IMR-90 (cell line): Measurements from ENCODE around the gene ADGRB3. TPM values are rescaled to one million over a fixed set of nuclear protein-coding genes. Genes with fewer than 3 reads are reported as not detected.

Experiments used
- ATAC-seq: fragments of 200-7000 bp; cut with Tn5 transposase; 2 replicates; pipeline ENCODE4 v1.9.1; 2020; ENCODE audit warnings: low read depth, mild to moderate bottlenecking, moderate library complexity
- BruUV-seq: library from RNA; stranded (reverse); fragments of 400-500 nt; replicated peaks from 2 replicates; lab custom pipeline; 2021; lab: Mats Ljungman, UMichigan
- CTCF ChIA-PET: fragments of 300-600 bp; formaldehyde crosslinking; extraction: SDS; loops from one replicate; lab custom pipeline; 2021; ENCODE audit warnings: antibody characterized with exemption; lab: Yijun Ruan, JAX
- POLR2A ChIA-PET: fragments of 300-600 bp; sonication (Branson Sonifier 250); formaldehyde crosslinking; loops from one replicate; lab custom pipeline; 2022; ENCODE audit warnings: antibody characterized with exemption; ENCODE audit not compliant: unreplicated experiment; lab: Charles Lee
- DNase-seq: peaks from one replicate; pipeline ENCODE4 v3.0.0; 2013
- H2AFZ ChIP-seq: replicated peaks from 2 replicates; pipeline ENCODE3; 2013; ENCODE audit warnings: low read length, mild to moderate bottlenecking; ENCODE audit not compliant: poor library complexity
- H2AK5ac ChIP-seq: 2 replicates; pipeline ENCODE4 v1.6.1; 2013; ENCODE audit warnings: low read depth, low read length, inconsistent platforms
- H2AK9ac ChIP-seq: replicated peaks from 2 replicates; pipeline ENCODE3; 2013; ENCODE audit warnings: mild to moderate bottlenecking, low read depth, low read length, moderate library complexity; ENCODE audit not compliant: poor library complexity
- H2BK120ac ChIP-seq: 2 replicates; pipeline ENCODE4 v1.6.1; 2013; ENCODE audit warnings: low read depth, low read length, inconsistent platforms
- H2BK15ac ChIP-seq: 3 replicates; pipeline ENCODE4 v1.6.1; 2013; ENCODE audit warnings: low read depth, low read length, inconsistent platforms
- H2BK20ac ChIP-seq: 2 replicates; pipeline ENCODE4 v1.6.1; 2013; ENCODE audit warnings: low read depth, mild to moderate bottlenecking, inconsistent platforms, low read length, moderate library complexity
- H2BK5ac ChIP-seq: 2 replicates; pipeline ENCODE4 v1.6.1; 2013; ENCODE audit warnings: mild to moderate bottlenecking, low read depth, low read length, inconsistent platforms; ENCODE audit not compliant: poor library complexity, severe bottlenecking
- H3K14ac ChIP-seq: replicated peaks from 2 replicates; pipeline ENCODE4 v1.6.1; 2013; ENCODE audit warnings: low read depth, low read length, inconsistent platforms
- H3K18ac ChIP-seq: 2 replicates; pipeline ENCODE4 v1.6.1; 2013; ENCODE audit warnings: low read depth, low read length, control low read depth
- H3K23ac ChIP-seq: 2 replicates; pipeline ENCODE4 v1.6.1; 2013; ENCODE audit warnings: low read depth, low read length, inconsistent platforms
- H3K27ac ChIP-seq: 2 replicates; pipeline ENCODE4 v1.5.1; 2013; ENCODE audit warnings: mild to moderate bottlenecking, control low read depth, low read length; ENCODE audit not compliant: insufficient read depth
- H3K27me3 ChIP-seq: 2 replicates; pipeline ENCODE4 v1.6.1; 2013; ENCODE audit warnings: low read length; ENCODE audit not compliant: control insufficient read depth, insufficient read depth
- H3K36me3 ChIP-seq: 2 replicates; pipeline ENCODE4 v1.6.1; 2013; ENCODE audit warnings: low read length, mixed read lengths; ENCODE audit not compliant: control insufficient read depth, insufficient read depth
- H3K4ac ChIP-seq: 2 replicates; pipeline ENCODE4 v1.6.1; 2013; ENCODE audit warnings: low read depth, low read length, inconsistent platforms
- H3K4me1 ChIP-seq: 2 replicates; pipeline ENCODE4 v1.6.1; 2013; ENCODE audit warnings: low read length, mixed read lengths; ENCODE audit not compliant: control insufficient read depth, insufficient read depth
- H3K4me2 ChIP-seq: 2 replicates; pipeline ENCODE4 v1.6.1; 2013; ENCODE audit warnings: low read depth, mild to moderate bottlenecking, control low read depth, low read length, moderate library complexity
- H3K4me3 ChIP-seq: 2 replicates; pipeline ENCODE4 v1.5.1; 2013; ENCODE audit warnings: low read depth, mild to moderate bottlenecking, control low read depth, low read length, moderate library complexity; ENCODE audit not compliant: insufficient read depth
- H3K56ac ChIP-seq: 2 replicates; pipeline ENCODE4 v1.6.1; 2013; ENCODE audit warnings: low read length, inconsistent platforms; ENCODE audit not compliant: insufficient read depth; ENCODE audit errors: extremely low read depth
- H3K79me1 ChIP-seq, 2 experiments: 2 replicates each; pipeline ENCODE4 v1.6.1; 2013; ENCODE audit warnings: low read length in 2 of 2, inconsistent platforms in 1 of 2, low read depth in 1 of 2
- H3K9ac ChIP-seq: 2 replicates; pipeline ENCODE4 v1.6.1; 2013; ENCODE audit warnings: low read depth, low read length, control low read depth
- H3K9me1 ChIP-seq: 2 replicates; pipeline ENCODE4 v1.6.1; 2013; ENCODE audit warnings: low read length, inconsistent platforms; ENCODE audit not compliant: insufficient read depth
- H3K9me3 ChIP-seq: 2 replicates; pipeline ENCODE4 v1.6.1; 2013; ENCODE audit warnings: low read length; ENCODE audit not compliant: control insufficient read depth, insufficient read depth
- H4K20me1 ChIP-seq: 2 replicates; pipeline ENCODE4 v1.6.1; 2013; ENCODE audit warnings: low read length, inconsistent platforms; ENCODE audit not compliant: insufficient read depth
- H4K5ac ChIP-seq: 2 replicates; pipeline ENCODE4 v1.6.1; 2013; ENCODE audit warnings: mild to moderate bottlenecking, low read depth, low read length, control low read depth
- H4K8ac ChIP-seq, 2 experiments: 2 replicates each; pipeline ENCODE4 v1.6.1; 2013; ENCODE audit warnings: low read depth in 2 of 2, low read length in 2 of 2, control low read depth in 1 of 2, inconsistent platforms in 1 of 2
- H4K91ac ChIP-seq: 2 replicates; pipeline ENCODE4 v1.6.1; 2013; ENCODE audit warnings: low read depth, low read length, inconsistent platforms; ENCODE audit not compliant: insufficient read depth
- BHLHE40 ChIP-seq: fragments of 150-350 bp; IDR thresholded peaks from 2 replicates; pipeline ENCODE4 v1.6.1; 2016; ENCODE audit warnings: mild to moderate bottlenecking, low read depth, low read length
- CEBPB ChIP-seq: IDR thresholded peaks from 2 replicates; pipeline ENCODE4 v1.6.1; 2012; ENCODE audit warnings: low read depth, low read length, improper control_type of control experiment
- CHD1 ChIP-seq: IDR thresholded peaks from 2 replicates; pipeline ENCODE4 v1.6.1; 2012; ENCODE audit warnings: low read depth, low read length, improper control_type of control experiment
- CTCF ChIP-seq: conservative IDR thresholded peaks from 2 replicates; pipeline ENCODE4 v1.5.1; 2012; ENCODE audit warnings: mild to moderate bottlenecking, low read depth, low read length, improper control_type of control experiment
- ELK1 ChIP-seq: fragments of 150-350 bp; IDR thresholded peaks from 2 replicates; pipeline ENCODE4 v1.6.1; 2016; ENCODE audit warnings: low read depth, mild to moderate bottlenecking, low read length, moderate library complexity, borderline replicate concordance
- FOS ChIP-seq: fragments of 150-350 bp; IDR thresholded peaks from 2 replicates; pipeline ENCODE4 v1.6.1; 2016; ENCODE audit warnings: low read depth, low read length
- MAFK ChIP-seq: IDR thresholded peaks from 2 replicates; pipeline ENCODE4 v1.6.1; 2012; ENCODE audit warnings: low read depth, low read length, improper control_type of control experiment
- MAZ ChIP-seq: IDR thresholded peaks from 2 replicates; pipeline ENCODE4 v1.6.1; 2012; ENCODE audit warnings: low read depth, mild to moderate bottlenecking, low read length, improper control_type of control experiment, moderate library complexity, borderline replicate concordance
- MXI1 ChIP-seq: IDR thresholded peaks from 2 replicates; pipeline ENCODE4 v1.6.1; 2012; ENCODE audit warnings: low read depth, mild to moderate bottlenecking, low read length, moderate library complexity, borderline replicate concordance
- NFE2L2 ChIP-seq: fragments of 150-350 bp; IDR thresholded peaks from 2 replicates; pipeline ENCODE4 v1.6.1; 2016; ENCODE audit warnings: low read depth, mild to moderate bottlenecking, low read length
- POLR2A ChIP-seq: IDR thresholded peaks from 2 replicates; pipeline ENCODE4 v1.6.1; 2012; ENCODE audit warnings: mild to moderate bottlenecking, low read depth, low read length
- RAD21 ChIP-seq: IDR thresholded peaks from 2 replicates; pipeline ENCODE4 v1.6.1; 2012; ENCODE audit warnings: low read length, improper control_type of control experiment
- RFX5 ChIP-seq: IDR thresholded peaks from 2 replicates; pipeline ENCODE4 v1.8.0; 2012; ENCODE audit warnings: low read depth, mild to moderate bottlenecking, low read length, moderate library complexity
- SMC3 ChIP-seq: fragments of 150-350 bp; IDR thresholded peaks from 2 replicates; pipeline ENCODE4 v1.6.1; 2016; ENCODE audit warnings: low read depth, mild to moderate bottlenecking, antibody characterized with exemption, low read length, moderate library complexity
- WGBS, 2 experiments: methylation state at CpG; one replicate each; pipeline versions ENCODE4 v1.1.5 to v1.1.7; 2013; ENCODE audit warnings: missing lambda C conversion rate in 2 of 2; ENCODE audit not compliant: insufficient read length in 1 of 2; ENCODE audit errors: extremely low coverage in 2 of 2; 5-methylcytosine and 5-hydroxymethylcytosine counted together
- dilution Hi-C: fragments of 300-500 bp; cut with HindIII; formaldehyde crosslinking; loops from one replicate; pipeline ENCODE4 v1.14.3; 2018; ENCODE audit warnings: low sequenced_read_pairs; ENCODE audit not compliant: unreplicated experiment
- in situ Hi-C: fragments of 300-500 bp; cut with MboI; formaldehyde crosslinking; loops from 3 replicates; pipeline ENCODE4 v1.14.3; 2019; ENCODE audit warnings: low sequenced_read_pairs, inconsistent platforms, mixed read lengths
- intact Hi-C: fragments of 100-400 bp; cut with micrococcal nuclease; formaldehyde crosslinking; loops from 2 replicates; pipeline ENCODE4 v1.10.0; 2022
- polyA plus RNA-seq, 3 experiments: library from polyadenylated mRNA; depleted of rRNA; stranded (reverse); fragments of >200 nt; gene quantifications; 2 replicates each; pipeline ENCODE4 v1.2.3, GENCODE V29; 2012; ENCODE audit warnings: low replicate concordance in 1 of 3
- total RNA-seq: library from RNA; depleted of rRNA; stranded (reverse); fragments of >200 nt; gene quantifications from 2 replicates; pipeline ENCODE4 v1.2.3, GENCODE V29; 2012

Gene ADGRB3
- total and polyA plus RNA-seq, 2 of the 4 experiments (the other 2 are of a cell fraction) = not detected

GRCh38 chr6:69383627-69384026 lies 748.5 kb downstream of the ADGRB3 start:
- ChIA-PET CTCF (no interaction called here), POLR2A (no interaction called here)
- dilution Hi-C loops (no loop called here), intact Hi-C loops (no loop called here), in situ Hi-C loops (no loop called here)
- H3K56ac ChIP-seq = no peak overlapping the region
- DNase-seq = no peak
- H3K14ac ChIP-seq = no peak overlapping the region
- no peak overlapping the region for H2BK15ac ChIP-seq
- no TSS peak for BruUV-seq
- no peaks in the 10 kb centered on the region for H3K9me1 ChIP-seq
- no CpG with 5 or more reads among the region's 3 CpGs for WGBS, 2 experiments
- H3K4me1 ChIP-seq = no peaks in the 10 kb centered on the region
- H3K4me3 ChIP-seq = no peak overlapping the region
- H2BK5ac ChIP-seq = no peak overlapping the region
- H4K20me1 ChIP-seq = no peaks in the 10 kb centered on the region
- no peak overlapping the region for H4K8ac ChIP-seq
- H3K9me3 ChIP-seq = no peaks in the 10 kb centered on the region
- H2AK5ac ChIP-seq = no peak overlapping the region
- no peak overlapping the region for H2AFZ ChIP-seq
- no peak overlapping the region for H4K5ac ChIP-seq
- no peak overlapping the region for H2BK120ac ChIP-seq
- ATAC-seq = no peak
- no peak overlapping the region for H3K27ac ChIP-seq
- no peak overlapping the region for H3K4me2 ChIP-seq
- TF ChIP-seq RFX5 (no peak), CTCF (no peak), MXI1 (no peak), CEBPB (no peak), POLR2A (no peak), BHLHE40 (no peak), FOS (no peak), SMC3 (no peak), CHD1 (no peak), ELK1 (no peak), MAFK (no peak), MAZ (no peak), RAD21 (no peak), NFE2L2 (no peak)
- no peaks in the 10 kb centered on the region for H3K79me1 ChIP-seq
- H3K9ac ChIP-seq = no peak overlapping the region
- no peak overlapping the region for H4K91ac ChIP-seq
- no peak overlapping the region for H2BK20ac ChIP-seq
- no peaks in the 10 kb centered on the region for H3K36me3 ChIP-seq
- no peak overlapping the region for H2AK9ac ChIP-seq
- no peak overlapping the region for H3K23ac ChIP-seq
- H3K4ac ChIP-seq = no peak overlapping the region
- H3K27me3 ChIP-seq = no peaks in the 10 kb centered on the region
- H3K18ac ChIP-seq = no peak overlapping the region
